HL-60/S4 (cell line): Measurements from ENCODE around the gene GARS1.

Experiments used
- in situ Hi-C: fragments of 300-500 bp; cut with MboI; formaldehyde crosslinking; loops from 2 replicates; pipeline ENCODE4 v1.14.3; 2022; ENCODE audit warnings: low sequenced_read_pairs

The GARS1 gene

DNA sequence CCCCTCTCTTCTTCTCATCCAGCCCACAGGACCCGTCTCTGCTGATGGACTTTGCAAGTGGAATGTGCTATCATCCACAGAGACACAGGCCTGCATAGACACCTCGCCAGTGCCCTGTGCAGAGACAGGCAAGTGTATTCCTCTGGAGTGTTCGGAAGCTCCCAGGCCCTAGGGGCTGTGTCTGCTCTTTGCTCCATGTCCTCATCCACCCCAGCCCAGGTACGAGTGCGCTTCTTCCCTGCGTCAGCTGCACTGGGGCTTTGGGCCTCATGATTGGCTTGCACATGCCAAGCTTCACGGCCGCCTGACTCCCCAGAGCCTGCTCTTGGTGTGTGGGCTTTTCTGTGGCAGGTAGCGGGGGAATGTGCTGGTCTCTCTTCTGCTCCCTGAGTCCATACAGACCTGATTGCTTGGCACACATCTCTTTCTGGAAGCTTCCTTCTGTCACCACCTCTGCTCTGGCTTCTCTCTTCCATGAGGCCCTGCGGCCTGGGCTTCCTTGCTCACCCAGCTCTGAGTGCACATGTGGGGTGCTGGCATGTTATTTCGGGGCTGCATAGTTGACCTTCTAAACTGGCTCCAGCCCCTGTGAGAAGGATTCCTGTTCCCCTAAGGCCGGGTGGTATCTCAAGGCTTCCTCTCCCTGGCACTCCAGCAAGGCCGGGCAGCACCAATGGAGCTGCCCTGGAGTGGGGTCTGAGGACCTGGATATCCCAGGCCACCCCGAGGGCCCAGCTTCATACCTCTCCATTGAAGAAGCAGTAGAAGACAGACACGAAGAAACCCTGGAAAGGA, 59.8 kb downstream of the GARS1 start:
- in situ Hi-C loops, result no loop called here

DNA sequence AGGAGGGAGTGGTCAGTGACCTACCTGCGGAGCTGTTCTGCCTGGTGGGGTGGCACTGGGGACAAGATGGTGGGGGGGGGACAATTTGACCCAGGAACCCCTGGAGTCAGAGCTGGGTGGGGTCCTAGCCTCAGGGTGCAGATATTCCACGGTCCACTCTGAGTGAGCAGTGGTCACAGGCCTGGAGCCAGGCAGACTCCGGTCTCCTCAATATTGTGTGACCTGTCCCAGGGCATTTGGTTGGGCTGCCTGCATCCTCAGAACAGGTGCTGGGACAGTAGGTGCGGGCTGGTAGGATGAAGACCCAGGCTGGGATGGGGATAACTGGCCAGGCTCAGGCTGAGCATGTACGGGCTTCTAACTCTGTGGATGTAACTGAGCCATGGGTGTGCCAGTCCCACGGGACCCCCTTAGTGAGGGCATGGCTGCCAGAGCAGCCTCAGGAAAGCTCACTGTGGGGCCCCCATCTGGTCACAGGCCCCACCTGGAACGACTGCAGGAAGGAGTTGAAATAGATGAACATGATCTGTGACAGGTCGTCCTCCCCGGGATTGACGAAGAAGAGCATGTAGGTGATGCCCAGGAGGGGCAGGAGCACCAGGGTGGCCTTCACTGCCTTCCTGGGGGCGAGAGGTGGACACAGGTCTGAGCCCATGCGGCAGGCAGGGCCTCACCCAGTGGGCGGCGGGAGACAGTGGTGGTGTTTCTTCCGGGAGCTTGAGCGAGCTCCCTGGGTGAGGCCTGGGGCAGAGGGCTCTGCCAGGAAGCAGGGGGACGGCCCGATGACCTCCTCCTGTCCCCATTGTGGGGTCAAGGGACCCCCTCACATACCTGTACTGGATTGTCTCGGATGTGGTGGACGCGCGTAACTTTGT, 60.7 kb downstream of the GARS1 start:
- in situ Hi-C loops, result no loop called here

DNA sequence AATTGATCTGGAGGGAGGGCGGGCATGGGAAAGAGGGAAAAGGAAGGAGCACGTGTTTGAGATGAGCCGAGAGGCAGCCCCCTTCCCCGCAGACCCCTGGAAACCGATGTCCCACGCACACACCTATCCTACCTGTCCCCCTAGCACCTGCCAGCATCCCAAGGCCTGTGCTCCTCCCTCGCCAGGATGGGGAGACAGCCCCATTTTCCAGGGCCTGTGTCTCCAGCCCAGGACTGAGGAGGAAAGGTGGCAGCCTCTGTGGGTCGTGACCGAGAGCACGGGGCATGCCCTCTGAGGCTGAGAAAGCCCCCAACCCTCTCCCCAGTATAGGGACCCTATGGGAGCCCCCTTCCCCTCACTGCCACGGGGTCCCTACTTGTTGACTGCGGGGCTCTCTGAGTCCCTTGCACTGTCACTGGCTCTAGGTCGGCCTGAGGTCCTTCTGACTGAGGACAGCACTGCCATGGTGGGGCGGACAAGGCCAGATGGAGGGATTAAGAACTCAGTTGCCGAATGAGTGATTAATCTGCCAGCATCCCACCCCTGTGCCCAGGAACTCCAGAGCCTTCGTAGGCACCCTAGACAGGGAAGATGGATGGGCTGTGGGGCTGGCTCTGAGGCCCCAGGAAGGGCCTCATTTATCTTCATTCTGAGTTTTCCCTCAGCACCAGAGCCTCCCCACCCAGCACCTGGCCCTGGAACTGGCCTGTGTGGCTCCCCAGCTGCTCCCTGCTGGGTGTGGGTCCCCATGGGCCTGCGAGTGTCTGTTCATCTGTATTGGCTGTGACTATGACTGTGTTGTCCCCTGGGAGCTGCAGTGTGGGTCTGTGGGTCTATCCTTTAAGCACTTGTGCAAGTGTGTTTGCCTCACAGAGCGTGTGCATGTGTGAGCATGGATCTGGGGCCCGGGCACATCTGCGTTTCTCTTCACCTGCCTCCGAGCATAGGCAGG, 61.6 kb downstream of the GARS1 start:
- in situ Hi-C loops, result no loop called here

DNA sequence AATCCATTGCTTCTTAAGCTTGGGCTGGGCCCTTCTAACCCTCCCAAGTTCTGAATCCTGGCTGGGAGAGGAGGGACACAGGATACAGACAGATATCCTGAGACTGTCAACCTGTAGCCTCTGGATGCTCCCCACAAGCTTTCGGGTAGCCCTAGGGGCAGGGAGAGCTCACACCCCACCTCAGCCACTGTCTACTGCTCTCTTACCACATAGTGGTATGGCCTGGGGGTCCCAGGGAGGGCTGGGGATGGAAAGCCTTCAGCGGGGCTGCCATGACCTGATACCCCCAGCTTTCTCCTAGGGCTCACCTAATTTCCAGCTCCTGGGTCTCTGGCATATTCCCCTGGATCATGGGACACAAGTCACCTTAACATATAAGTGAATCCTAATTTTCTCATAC, 62.5 kb downstream of the GARS1 start:
- in situ Hi-C loops, result no loop called here

DNA sequence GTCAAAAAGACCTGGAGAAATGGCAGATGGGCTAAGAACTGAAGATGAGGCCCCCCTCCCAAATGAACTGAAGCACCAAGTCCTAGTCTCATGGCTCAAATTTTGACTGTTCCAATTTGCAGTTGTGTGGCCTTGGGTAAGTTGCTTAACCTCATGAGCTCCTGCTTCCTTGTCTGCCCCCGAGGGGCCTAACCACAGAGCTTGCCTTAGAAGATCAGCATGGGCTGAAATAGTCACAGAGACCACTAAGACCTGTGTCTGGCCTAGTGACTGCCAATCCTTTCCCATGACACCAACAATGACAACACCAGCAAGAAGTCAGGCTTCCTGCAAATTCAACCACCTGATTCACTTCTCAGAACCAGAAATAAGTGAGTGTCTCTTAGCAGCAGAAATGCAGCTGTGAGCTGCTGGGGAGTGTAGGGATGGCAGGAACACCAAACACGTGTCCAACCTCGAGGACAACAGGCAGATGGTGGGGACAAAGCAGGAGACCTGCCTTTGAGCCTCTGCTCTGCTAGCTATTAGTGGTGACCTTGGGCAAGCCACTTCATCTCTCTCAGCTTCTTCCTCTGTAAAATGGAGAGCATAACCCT, 63.9 kb downstream of the GARS1 start:
- in situ Hi-C loops, result no loop called here

DNA sequence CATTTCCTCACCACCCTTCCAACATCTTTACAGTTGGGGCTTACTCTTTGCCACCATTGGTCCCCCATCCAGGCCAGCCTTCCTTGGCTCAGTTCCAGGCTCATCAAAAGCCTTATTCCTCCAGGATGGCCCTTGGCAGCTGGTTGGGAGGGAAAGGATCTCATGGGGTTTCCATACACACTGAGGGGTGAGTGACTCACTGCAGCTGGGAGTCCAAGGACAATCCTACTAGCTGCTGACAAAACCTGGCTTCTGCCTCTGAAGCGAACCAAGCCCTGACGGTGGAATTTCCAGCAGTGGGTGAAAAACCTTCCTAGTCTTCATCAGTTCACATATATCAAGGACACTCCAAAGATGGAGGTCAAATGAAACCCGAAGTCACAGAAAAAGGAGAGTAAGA, 64.6 kb downstream of the GARS1 start:
- in situ Hi-C loops, result no loop called here

DNA sequence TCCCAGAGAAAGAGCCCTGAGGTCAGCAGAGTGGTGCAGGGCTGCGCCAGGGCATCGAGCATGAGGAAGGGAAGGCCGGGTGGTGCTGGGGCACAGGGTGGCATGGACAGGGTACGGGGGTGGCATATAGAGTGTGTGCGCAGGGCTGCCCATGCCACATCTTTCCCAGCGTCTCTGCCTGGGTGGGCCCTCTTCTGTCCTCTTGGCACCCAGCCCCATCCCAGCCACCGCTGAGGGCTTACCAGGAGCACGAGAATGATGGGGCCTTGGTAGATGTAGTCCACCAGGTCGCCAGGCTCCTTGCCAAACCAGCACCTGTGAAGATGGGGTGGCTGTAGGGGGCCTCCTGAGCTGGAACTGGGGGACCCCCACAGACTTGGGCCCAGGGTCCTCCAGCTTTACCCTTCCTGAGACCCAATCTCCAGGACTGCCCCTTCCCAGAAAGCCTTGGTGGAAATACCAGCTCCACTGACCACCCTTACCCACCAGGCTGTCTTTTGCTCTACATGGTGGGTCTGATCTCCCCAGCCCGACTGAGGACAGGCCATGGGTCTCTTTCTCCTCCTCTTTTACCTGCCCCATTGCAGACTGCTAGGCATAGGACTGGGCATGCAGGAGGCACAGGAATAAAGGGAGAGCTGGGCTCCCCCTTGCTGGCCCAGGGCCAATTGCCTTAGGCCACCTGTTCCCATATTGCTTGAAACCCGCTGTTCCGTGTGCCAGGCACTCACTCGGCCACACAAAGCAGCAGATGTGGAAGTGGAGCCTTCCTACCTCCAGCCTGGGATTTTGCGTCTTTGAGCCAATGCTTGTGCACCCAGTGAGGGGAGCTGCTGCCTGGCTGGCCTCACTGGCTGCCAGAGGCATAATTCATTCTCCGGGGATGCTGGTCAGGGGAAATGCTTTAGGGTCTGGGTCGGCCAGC, 65.9 kb downstream of the GARS1 start:
- in situ Hi-C loops, result no loop called here

DNA sequence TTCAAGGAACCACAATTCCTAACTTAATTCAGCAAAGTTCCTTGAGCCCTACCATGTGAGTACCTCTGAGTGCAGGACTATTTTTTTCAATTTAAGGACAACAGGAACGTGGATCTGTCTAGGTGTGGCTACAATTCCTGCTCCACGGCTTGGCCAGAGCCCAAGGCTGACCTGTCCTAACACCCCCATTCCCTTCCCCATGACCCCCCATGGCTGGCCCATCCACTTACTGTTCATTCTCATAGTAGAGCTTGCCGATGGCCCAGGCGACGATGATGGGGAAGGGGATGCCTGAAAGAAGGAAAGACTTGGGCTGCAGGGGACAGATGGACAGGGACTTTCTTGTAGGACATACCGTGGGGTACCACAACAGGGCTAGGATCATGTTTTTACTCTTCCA, 67.2 kb downstream of the GARS1 start:
- in situ Hi-C loops, result no loop called here

DNA sequence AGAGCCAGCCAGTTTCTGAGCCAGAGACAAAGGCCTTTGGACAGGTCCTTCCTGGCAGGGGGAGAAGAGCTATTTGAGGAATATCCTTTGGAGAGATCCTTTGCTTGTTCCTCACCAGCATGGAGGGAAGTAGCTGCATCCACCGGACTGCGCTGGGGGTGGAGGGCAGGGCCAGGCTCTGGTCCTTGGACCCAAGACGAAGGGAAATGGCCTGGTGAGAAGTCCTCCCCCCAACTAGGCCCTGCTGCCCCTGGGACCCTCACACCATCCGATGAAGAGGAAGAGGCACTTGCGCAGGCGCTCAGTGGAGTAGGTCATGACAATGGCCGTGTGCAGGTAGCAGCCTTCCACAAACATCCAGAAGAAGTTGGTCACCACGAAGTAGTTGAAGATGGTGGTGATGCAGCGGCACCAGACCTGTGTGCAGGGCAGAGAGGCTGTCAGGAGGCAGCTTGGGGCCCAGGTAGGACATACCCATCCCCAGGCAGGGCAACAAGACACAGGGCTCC, 67.8 kb downstream of the GARS1 start:
- in situ Hi-C loops, result no loop called here

DNA sequence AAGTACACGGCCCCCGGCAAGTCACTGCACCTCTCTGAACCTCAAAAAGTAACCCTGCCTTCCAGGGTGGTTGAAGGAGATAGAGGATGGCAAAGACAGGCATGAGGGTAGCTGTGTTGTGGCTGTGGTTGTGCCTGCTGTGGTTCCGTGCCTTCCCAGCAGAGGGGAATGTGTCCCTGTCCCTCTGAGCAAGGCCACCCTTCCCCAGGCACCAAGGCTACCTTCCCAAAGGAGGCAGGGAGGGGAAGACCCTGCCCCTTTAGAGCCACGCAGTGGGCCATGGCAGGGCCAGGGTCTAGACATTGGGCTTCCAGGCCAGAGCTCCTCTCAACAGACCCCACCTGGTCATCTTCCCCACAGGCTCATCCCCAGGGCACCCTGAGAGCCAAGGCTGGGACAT, 68.7 kb downstream of the GARS1 start:
- in situ Hi-C loops, result no loop called here

DNA sequence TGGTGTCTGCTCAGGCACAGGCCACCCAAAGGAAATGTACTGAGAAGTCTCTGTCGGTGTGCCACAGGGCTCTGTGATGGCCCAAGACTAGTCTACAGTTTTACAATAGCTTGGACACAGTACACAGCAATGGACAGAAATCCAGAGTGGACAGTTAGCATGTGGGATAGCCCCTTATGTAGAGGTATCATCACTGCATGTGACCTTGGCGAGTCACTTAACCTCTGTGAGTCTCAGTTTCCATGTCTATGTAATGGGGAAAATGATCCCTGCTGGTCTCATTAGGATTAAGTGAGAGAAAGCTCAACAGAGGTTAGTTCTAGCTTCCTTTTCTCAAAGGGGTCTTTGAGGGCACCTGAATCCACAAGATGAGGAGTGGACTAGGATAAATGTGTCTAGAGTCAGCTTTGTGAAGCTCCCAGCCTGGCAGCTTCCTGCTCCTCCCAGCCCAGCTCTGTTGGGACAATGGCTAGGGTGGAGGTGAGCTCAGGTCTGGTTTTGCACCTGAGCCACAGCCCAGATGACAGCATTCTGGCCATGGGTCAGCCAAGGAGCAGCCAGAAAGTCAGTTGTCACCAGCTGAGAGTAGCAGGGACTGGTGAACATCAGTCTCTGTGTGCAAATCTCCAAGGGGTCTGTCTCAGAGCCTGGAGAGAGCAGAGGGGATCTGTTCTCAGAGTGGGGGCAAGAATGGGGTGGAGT, 69.7 kb downstream of the GARS1 start:
- in situ Hi-C loops, result no loop called here

DNA sequence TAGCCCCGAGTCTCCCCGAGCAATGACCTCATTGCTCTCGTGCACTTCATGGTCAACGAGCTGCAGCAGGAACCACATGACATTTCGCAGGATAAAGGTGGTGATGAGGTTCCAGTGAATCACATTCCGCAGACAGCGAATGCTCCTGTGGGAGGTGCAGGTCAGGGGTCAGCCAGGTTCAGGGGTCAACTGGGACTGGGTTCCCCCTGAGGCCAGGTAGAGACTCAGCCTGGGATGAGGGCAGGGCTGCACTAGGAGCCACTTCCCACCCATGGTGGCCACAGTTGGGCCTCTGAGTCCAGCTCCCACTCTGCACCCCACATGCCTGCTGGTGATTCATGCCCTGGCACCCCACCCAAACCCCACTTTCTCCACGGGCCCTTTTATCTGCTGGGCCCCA, 70.4 kb downstream of the GARS1 start:
- in situ Hi-C loops, result no loop called here

DNA sequence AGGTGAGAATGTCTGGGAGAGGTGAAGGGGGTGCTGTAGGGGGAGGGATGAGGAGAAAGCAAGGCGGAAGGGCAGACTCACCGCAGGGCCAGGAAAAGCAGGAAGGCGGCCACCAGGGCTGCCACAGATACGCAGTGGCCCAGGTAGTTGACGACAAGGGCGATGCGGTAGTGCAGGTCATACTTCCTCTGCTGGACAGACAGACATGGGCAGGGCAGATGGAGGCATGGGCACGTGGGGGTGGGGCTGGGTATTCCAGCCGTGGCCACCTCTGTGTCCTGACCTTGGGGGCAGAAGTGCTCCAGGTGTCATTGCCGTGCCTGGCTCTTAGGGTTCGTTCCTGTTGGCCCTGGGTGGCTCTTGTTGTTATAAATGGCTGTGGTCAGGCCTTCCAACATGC, 70.8 kb downstream of the GARS1 start:
- in situ Hi-C loops, result no loop called here

DNA sequence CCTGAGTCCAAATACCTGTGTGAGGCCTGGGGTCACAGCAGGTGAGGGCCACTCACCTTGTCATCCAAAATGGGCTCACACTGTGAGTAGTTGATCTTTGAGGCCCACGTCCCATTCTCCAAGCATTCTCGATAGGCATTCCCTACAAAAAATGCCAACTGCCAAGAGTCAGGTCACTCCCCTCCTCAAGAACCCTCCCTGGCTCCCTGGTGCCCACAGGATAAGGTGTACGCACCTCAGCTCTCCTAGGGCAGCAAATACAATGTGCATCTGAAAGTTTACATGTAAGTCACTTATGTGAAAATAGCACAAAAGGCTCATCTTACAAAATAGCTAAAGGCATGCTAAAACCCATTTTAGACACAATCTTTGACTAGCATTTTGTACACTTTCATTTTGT, 72.5 kb downstream of the GARS1 start:
- in situ Hi-C loops, result no loop called here

DNA sequence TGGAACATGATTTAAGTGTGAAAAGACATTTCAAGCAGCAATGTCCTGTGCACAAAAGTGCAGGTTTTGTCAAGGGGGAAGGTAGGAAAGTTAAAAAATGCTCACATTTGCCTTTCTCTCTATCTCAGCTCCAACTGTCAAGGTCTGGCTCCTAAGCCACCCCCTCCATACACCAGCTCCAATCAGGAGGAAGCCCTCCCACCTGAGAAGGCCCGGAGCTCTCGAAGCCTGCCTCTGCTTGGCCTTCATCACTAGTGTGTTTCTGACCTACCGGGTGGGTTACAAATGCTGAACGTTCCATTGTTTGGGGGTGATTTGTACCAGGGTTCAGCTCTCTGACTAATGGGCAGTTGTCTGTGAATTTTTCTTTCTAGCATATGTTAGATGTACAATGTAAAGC, 73.4 kb downstream of the GARS1 start:
- in situ Hi-C loops, result no loop called here

DNA sequence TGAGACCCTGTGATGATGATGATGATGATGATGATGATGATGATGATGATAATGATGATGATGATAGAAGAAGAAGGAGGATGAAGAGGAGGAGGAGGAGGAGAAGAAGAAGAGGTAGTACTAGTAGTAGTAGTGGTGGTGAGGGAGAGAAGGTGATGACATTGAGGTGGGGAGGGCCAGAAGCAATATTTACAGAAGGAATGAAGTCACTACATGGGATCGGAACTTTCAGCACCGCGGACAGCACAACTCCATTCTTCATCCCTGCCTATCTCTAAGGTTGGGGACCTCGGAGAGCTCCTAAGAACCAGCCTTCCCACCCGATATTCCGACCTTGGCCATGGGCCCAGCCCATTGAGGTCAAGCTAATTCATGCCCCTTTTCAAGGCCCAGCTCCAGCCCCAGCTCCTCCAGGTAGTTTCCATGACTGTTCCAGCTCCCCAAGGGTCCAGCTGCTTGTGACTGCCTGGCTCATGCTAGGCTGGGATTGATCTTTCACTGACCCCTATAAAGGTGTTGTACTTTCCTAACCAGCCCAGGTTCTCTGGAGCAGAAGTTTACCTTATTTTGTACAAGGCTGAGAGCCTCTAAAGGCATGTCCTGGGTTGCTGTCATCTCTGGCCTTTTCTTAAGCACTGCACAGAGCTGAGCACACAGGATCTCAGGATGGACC, 77.3 kb downstream of the GARS1 start:
- in situ Hi-C loops, result no loop called here

DNA sequence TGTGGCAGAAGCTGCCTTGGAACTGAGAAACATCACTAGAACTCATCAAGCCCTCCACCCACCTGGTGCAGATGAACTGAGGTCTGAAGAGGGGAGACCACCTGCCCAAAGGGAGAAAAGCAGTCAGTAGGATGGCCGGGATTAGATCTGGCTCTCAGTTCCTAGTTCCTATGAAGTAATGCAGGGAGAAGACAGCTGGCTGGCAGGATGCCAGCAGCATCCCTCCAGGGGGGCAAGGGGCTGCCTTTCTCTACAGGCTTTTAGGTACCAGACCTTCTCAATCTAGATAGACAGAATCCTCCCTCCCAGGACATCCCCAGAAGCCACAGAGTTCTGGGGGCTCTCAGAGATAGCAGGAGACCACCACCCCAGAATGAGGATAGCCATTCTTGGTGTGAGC, 79.7 kb downstream of the GARS1 start:
- in situ Hi-C loops, result no loop called here

DNA sequence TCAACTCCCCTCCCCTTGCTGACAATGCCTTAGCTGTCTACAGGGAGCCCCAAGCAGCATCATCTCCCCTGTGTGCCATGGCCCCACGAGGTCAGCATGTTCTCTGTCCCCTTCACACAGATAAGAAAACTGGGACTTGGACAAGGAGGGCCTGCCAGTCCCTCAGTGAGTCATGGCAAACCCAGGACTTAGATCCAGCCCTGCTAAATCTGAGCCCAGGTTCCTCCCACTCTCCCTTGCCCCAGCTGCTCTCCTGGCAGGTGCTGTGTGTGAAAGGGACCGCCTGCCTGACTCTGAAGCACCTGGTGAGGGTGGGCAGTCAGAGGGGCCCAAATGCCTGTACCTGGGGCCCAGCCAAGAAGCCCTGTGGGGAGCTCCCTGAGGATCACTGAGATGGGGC, 80.2 kb downstream of the GARS1 start:
- in situ Hi-C loops, result no loop called here
